K562 (cell line): ENCODE measurements around the gene ZC3H18. TPM values are rescaled to one million over a fixed set of nuclear protein-coding genes. Genes with fewer than 3 reads are reported as not detected.

Source experiments
- CEBPB ChIP-seq: fragments of 450-650 bp; IDR thresholded peaks from 2 replicates; pipeline ENCODE4 v1.6.1; 2016; ENCODE audit warnings: missing genetic modification characterization, missing compliant biosample characterization
- CHCHD3 ChIP-seq: fragments of 250-450 bp; sonication (Bioruptor Pico); IDR thresholded peaks from 2 replicates; pipeline ENCODE4 v2.1.2; 2022; ENCODE audit warnings: mild to moderate bottlenecking
- ETS2 ChIP-seq: IDR thresholded peaks from 2 replicates; pipeline ENCODE4 v1.6.1; 2016; ENCODE audit warnings: borderline replicate concordance, missing genetic modification characterization, mild to moderate bottlenecking, moderate library complexity, missing compliant biosample characterization; ENCODE audit not compliant: poor library complexity, severe bottlenecking
- HDAC1 ChIP-seq, 2 experiments: fragments of 450-650 bp; IDR thresholded peaks; 2 replicates each; pipeline ENCODE4 v1.6.1; 2016 to 2017; ENCODE audit warnings: inconsistent platforms in 1 of 2, mild to moderate bottlenecking in 1 of 2, moderate library complexity in 1 of 2
- KAT7 ChIP-seq: sonication (generic); formaldehyde crosslinking; IDR thresholded peaks from 2 replicates; pipeline ENCODE4 v1.8.0; 2022; ENCODE audit warnings: missing genetic modification reagents, mild to moderate bottlenecking, borderline replicate concordance
- KAT8 ChIP-seq: fragments of 450-650 bp; IDR thresholded peaks from 2 replicates; pipeline ENCODE4 v1.6.1; 2016; ENCODE audit warnings: low read depth, mild to moderate bottlenecking
- KDM1A ChIP-seq, 2 experiments: fragments of 450-650 bp; IDR thresholded peaks; 2 replicates each; pipeline ENCODE4 v1.6.1; 2016; ENCODE audit warnings: mild to moderate bottlenecking in 2 of 2
- MTA3 ChIP-seq: fragments of 450-650 bp; formaldehyde crosslinking; IDR thresholded peaks from 2 replicates; pipeline ENCODE4 v1.6.1; 2017; ENCODE audit warnings: mild to moderate bottlenecking, borderline replicate concordance
- NRF1 ChIP-seq, 2 experiments: fragments of 450-650 bp; IDR thresholded peaks in 1 of 2; conservative IDR thresholded peaks in 1 of 2; 2 replicates each; pipeline ENCODE4 v1.6.1; 2014; ENCODE audit warnings: mild to moderate bottlenecking in 2 of 2
- TAL1 ChIP-seq: fragments of 450-650 bp; IDR thresholded peaks from 2 replicates; pipeline ENCODE4 v1.6.1; 2016; ENCODE audit warnings: mild to moderate bottlenecking
- TSC22D4 ChIP-seq: fragments of 450-650 bp; IDR thresholded peaks from 2 replicates; pipeline ENCODE4 v1.6.1; 2016; ENCODE audit warnings: missing genetic modification characterization, missing biosample characterization, control low read depth
- ZC3H8 ChIP-seq: fragments of 450-650 bp; IDR thresholded peaks from 2 replicates; pipeline ENCODE4 v1.6.1; 2017
- polyA plus RNA-seq, 8 experiments: library from polyadenylated mRNA; depleted of rRNA in 4 of 8; stranded (reverse) in 5 of 8; unstranded in 3 of 8; fragments of >200 nt; fragmentation: Nextera tagmentation in 2 of 8; fragmentation: Illumina TruSeq in 1 of 8; extraction: Ambion mirVana in 2 of 8; extraction: Trizol in 1 of 8; gene quantifications; 2 replicates each; pipeline versions ENCODE4 v1.2.1 to v1.2.3, GENCODE V29; 2011 to 2014; ENCODE audit warnings: inconsistent platforms in 1 of 8, missing spikeins in 1 of 8
- total RNA-seq, 7 experiments: library from RNA; depleted of rRNA in 6 of 7; stranded (reverse); fragments of >200 nt in 6 of 7; fragmentation: Illumina TruSeq in 2 of 7; extraction: Trizol in 2 of 7; gene quantifications; 2 replicates each; pipeline versions ENCODE4 v1.2.1 to v1.2.3, GENCODE V29; 2011 to 2021; ENCODE audit warnings: low replicate concordance in 1 of 7
- TF ChIP-seq, protein P1 (sequence below), 2 experiments: fragments of 200-800 bp in 1 of 2; sonication (Bioruptor generic) in 1 of 2; sonication (generic) in 1 of 2; formaldehyde crosslinking in 1 of 2; IDR thresholded peaks in 1 of 2; conservative IDR thresholded peaks in 1 of 2; 2 replicates each; pipeline versions ENCODE4 v1.5.0 to v1.6.1; 2016 to 2020; ENCODE audit warnings: missing compliant biosample characterization in 1 of 2, missing genetic modification characterization in 1 of 2, missing genetic modification reagents in 1 of 2
- TF ChIP-seq, protein P2 (sequence below): sonication (generic); formaldehyde crosslinking; IDR thresholded peaks from 2 replicates; pipeline ENCODE4 v1.8.1; 2023; ENCODE audit warnings: mild to moderate bottlenecking, missing genetic modification reagents
- TF ChIP-seq, protein P3 (sequence below): fragments of 450-650 bp; IDR thresholded peaks from 2 replicates; pipeline ENCODE4 v1.6.1; 2016; ENCODE audit warnings: mild to moderate bottlenecking, moderate library complexity

Gene ZC3H18
- total and polyA plus RNA-seq, 9 of the 15 experiments (the other 6 are each of a cell fraction or from before 2014, with no cell fraction given): 1.7 to 88.7 (median 26.9) TPM

DNA sequence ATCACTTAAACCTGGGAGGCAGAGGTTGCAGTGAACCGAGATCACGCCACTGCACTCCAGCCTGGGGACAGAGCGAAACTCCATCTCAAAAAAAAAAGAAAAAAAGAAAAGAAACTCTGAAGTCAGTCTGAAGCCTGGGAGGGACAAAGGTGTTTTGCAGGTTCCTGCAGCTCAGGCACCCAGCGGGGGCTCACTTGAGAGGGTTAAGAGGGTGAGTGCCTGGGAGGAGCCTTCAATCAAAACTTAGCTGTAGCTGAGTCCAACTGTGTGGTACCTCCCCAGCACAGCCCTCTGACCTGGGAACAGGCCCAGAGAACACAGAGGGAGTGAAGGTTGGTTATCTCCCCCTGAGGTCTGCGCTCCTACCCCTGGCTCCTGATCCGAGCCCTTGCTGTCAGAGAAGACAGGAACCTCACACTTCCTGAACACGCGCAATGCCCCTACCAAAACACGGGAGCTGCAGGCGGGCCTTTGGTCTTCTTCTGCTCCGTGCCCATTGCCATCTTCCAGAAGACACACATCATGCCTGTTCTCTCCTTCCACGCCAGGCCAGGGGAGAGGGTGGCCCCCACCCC is 20.4 kb upstream of the ZC3H18 start (continued):
- TF ChIP-seq KAT7 (CRISPR knock-in tag) (0 out of 2 replicates have a peak, but pooled peaks have one; percentile 27), ETS2 (tag) (no peak), CEBPB (tag) (no peak), HDAC1 (IDR thresholded peaks at IDR 0.05) (no peak), CHCHD3 (CRISPR knock-in tag) (no peak), NRF1 (conservative IDR thresholded peaks at IDR 0.05 in 1 of 2, IDR thresholded peaks at IDR 0.05 in 1 of 2) (peak; percentile 59 to 71), ZC3H8 (no peak), KDM1A (IDR thresholded peaks at IDR 0.05) (no peak), TSC22D4 (tag) (no peak), KAT8 (no peak), MTA3 (no peak), TAL1 (no peak)
- TF ChIP-seq, protein P1, sequence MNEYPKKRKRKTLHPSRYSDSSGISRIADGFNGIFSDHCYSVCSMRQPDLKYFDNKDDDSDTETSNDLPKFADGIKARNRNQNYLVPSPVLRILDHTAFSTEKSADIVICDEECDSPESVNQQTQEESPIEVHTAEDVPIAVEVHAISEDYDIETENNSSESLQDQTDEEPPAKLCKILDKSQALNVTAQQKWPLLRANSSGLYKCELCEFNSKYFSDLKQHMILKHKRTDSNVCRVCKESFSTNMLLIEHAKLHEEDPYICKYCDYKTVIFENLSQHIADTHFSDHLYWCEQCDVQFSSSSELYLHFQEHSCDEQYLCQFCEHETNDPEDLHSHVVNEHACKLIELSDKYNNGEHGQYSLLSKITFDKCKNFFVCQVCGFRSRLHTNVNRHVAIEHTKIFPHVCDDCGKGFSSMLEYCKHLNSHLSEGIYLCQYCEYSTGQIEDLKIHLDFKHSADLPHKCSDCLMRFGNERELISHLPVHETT (CRISPR knock-in tag; conservative IDR thresholded peaks at IDR 0.05 in 1 of 2, IDR thresholded peaks at IDR 0.05 in 1 of 2): no peak
- TF ChIP-seq, protein P2, sequence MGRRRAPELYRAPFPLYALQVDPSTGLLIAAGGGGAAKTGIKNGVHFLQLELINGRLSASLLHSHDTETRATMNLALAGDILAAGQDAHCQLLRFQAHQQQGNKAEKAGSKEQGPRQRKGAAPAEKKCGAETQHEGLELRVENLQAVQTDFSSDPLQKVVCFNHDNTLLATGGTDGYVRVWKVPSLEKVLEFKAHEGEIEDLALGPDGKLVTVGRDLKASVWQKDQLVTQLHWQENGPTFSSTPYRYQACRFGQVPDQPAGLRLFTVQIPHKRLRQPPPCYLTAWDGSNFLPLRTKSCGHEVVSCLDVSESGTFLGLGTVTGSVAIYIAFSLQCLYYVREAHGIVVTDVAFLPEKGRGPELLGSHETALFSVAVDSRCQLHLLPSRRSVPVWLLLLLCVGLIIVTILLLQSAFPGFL (CRISPR knock-in tag): no peak
- TF ChIP-seq, protein P3, sequence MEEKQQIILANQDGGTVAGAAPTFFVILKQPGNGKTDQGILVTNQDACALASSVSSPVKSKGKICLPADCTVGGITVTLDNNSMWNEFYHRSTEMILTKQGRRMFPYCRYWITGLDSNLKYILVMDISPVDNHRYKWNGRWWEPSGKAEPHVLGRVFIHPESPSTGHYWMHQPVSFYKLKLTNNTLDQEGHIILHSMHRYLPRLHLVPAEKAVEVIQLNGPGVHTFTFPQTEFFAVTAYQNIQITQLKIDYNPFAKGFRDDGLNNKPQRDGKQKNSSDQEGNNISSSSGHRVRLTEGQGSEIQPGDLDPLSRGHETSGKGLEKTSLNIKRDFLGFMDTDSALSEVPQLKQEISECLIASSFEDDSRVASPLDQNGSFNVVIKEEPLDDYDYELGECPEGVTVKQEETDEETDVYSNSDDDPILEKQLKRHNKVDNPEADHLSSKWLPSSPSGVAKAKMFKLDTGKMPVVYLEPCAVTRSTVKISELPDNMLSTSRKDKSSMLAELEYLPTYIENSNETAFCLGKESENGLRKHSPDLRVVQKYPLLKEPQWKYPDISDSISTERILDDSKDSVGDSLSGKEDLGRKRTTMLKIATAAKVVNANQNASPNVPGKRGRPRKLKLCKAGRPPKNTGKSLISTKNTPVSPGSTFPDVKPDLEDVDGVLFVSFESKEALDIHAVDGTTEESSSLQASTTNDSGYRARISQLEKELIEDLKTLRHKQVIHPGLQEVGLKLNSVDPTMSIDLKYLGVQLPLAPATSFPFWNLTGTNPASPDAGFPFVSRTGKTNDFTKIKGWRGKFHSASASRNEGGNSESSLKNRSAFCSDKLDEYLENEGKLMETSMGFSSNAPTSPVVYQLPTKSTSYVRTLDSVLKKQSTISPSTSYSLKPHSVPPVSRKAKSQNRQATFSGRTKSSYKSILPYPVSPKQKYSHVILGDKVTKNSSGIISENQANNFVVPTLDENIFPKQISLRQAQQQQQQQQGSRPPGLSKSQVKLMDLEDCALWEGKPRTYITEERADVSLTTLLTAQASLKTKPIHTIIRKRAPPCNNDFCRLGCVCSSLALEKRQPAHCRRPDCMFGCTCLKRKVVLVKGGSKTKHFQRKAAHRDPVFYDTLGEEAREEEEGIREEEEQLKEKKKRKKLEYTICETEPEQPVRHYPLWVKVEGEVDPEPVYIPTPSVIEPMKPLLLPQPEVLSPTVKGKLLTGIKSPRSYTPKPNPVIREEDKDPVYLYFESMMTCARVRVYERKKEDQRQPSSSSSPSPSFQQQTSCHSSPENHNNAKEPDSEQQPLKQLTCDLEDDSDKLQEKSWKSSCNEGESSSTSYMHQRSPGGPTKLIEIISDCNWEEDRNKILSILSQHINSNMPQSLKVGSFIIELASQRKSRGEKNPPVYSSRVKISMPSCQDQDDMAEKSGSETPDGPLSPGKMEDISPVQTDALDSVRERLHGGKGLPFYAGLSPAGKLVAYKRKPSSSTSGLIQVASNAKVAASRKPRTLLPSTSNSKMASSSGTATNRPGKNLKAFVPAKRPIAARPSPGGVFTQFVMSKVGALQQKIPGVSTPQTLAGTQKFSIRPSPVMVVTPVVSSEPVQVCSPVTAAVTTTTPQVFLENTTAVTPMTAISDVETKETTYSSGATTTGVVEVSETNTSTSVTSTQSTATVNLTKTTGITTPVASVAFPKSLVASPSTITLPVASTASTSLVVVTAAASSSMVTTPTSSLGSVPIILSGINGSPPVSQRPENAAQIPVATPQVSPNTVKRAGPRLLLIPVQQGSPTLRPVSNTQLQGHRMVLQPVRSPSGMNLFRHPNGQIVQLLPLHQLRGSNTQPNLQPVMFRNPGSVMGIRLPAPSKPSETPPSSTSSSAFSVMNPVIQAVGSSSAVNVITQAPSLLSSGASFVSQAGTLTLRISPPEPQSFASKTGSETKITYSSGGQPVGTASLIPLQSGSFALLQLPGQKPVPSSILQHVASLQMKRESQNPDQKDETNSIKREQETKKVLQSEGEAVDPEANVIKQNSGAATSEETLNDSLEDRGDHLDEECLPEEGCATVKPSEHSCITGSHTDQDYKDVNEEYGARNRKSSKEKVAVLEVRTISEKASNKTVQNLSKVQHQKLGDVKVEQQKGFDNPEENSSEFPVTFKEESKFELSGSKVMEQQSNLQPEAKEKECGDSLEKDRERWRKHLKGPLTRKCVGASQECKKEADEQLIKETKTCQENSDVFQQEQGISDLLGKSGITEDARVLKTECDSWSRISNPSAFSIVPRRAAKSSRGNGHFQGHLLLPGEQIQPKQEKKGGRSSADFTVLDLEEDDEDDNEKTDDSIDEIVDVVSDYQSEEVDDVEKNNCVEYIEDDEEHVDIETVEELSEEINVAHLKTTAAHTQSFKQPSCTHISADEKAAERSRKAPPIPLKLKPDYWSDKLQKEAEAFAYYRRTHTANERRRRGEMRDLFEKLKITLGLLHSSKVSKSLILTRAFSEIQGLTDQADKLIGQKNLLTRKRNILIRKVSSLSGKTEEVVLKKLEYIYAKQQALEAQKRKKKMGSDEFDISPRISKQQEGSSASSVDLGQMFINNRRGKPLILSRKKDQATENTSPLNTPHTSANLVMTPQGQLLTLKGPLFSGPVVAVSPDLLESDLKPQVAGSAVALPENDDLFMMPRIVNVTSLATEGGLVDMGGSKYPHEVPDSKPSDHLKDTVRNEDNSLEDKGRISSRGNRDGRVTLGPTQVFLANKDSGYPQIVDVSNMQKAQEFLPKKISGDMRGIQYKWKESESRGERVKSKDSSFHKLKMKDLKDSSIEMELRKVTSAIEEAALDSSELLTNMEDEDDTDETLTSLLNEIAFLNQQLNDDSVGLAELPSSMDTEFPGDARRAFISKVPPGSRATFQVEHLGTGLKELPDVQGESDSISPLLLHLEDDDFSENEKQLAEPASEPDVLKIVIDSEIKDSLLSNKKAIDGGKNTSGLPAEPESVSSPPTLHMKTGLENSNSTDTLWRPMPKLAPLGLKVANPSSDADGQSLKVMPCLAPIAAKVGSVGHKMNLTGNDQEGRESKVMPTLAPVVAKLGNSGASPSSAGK: peak; percentile 40; the same call in 1 of the 2 replicates
